HG03342 (cell line): ENCODE measurements around the gene MSH2.
"Not testable (repeated sequence)": the region's sequence is repeated elsewhere in the genome, so short reads cannot be mapped to it uniquely, and the experiment has no call there.

Experiments used
- ATAC-seq: cut with Tn5 transposase; IDR thresholded peaks from one replicate; pipeline ENCODE4 v1.9.1; 2021; ENCODE audit warnings: mild to moderate bottlenecking, moderate library complexity; ENCODE audit not compliant: unreplicated experiment

Gene MSH2

GRCh38 chr2:47402805-47403608, at the start of gene MSH2:
MSH2 (plus strand) TSS chr2:47403156; CDS start chr2:47403192, 36 bp downstream.
- ATAC-seq: peak; percentile 91

- no peak for ATAC-seq
Measured at GRCh38 chr2:47354013-47354847, 48.7 kb upstream of the MSH2 start.

GRCh38 chr2:47354848-47355204, 48.1 kb upstream of the MSH2 start:
- ATAC-seq: no peak

- no peak for ATAC-seq
Measured at GRCh38 chr2:47357483-47357882, 45.5 kb upstream of the MSH2 start.

- ATAC-seq: no peak
Measured at GRCh38 chr2:47359375-47359868, 43.5 kb upstream of the MSH2 start.

GRCh38 chr2:47360283-47360682, 42.7 kb upstream of the MSH2 start:
- ATAC-seq: no peak

- ATAC-seq: no peak
Measured at GRCh38 chr2:47360927-47361326, 42.0 kb upstream of the MSH2 start.

GRCh38 chr2:47361505-47362229, 41.3 kb upstream of the MSH2 start:
- not testable (repeated sequence) for ATAC-seq

- no peak for ATAC-seq
Measured at GRCh38 chr2:47373747-47374146, 29.2 kb upstream of the MSH2 start.

GRCh38 chr2:47375307-47375706, 27.6 kb upstream of the MSH2 start:
- ATAC-seq: no peak

- no peak for ATAC-seq
Measured at GRCh38 chr2:47379384-47379783, 23.6 kb upstream of the MSH2 start.

GRCh38 chr2:47381408-47381807, 21.5 kb upstream of the MSH2 start:
- ATAC-seq: no peak

GRCh38 chr2:47386551-47386950, 16.4 kb upstream of the MSH2 start:
- no peak for ATAC-seq

- no peak for ATAC-seq
Measured at GRCh38 chr2:47388888-47389287, 14.1 kb upstream of the MSH2 start.

GRCh38 chr2:47389692-47390091, 13.3 kb upstream of the MSH2 start:
- ATAC-seq: no peak

- ATAC-seq: no peak
Measured at GRCh38 chr2:47401789-47402554, 984 bp upstream of the MSH2 start.

- ATAC-seq: no peak
Measured at GRCh38 chr2:47402555-47402804, 476 bp upstream of the MSH2 start.

GRCh38 chr2:47403609-47404193, 745 bp downstream of the MSH2 start:
- ATAC-seq: no peak

- no peak for ATAC-seq
Measured at GRCh38 chr2:47404356-47404755, 1.4 kb downstream of the MSH2 start.

GRCh38 chr2:47405757-47406156, 2.8 kb downstream of the MSH2 start:
- ATAC-seq: no peak
